Astrocyte (in vitro differentiated cells and primary cell): ENCODE measurements around the gene RFX4.

Experiments
- EZH2 ChIP-seq: IDR thresholded peaks from 2 replicates; pipeline ENCODE4 v1.6.1; 2012; ENCODE audit warnings: mild to moderate bottlenecking, low read length, inconsistent platforms; ENCODE audit not compliant: insufficient read depth
- TF ChIP-seq, protein P1 (sequence below): IDR thresholded peaks from 2 replicates; pipeline ENCODE4 v1.5.1; 2011; ENCODE audit warnings: low read depth, mild to moderate bottlenecking, inconsistent platforms, low read length, moderate library complexity; ENCODE audit not compliant: insufficient read depth

DNA sequence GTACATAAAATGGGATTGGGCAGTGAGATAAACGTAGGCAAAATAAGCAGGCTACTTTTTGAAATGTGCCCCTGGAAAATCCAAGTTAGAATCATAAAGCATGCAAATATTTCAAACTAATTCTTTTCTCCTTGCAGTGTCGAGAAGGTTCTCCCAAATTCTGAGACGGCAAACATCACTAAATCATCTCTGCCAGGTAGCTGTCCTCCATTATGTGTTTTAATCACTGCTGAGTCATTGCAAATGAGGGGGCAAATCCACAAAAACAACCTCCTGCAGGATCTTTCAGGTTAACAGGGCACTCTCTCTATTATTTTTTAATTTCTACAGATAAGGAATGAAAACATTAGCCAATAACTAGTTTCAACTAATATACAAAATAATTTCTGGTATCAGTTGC is 128.5 kb downstream of the RFX4 start:
- TF ChIP-seq, protein P1, sequence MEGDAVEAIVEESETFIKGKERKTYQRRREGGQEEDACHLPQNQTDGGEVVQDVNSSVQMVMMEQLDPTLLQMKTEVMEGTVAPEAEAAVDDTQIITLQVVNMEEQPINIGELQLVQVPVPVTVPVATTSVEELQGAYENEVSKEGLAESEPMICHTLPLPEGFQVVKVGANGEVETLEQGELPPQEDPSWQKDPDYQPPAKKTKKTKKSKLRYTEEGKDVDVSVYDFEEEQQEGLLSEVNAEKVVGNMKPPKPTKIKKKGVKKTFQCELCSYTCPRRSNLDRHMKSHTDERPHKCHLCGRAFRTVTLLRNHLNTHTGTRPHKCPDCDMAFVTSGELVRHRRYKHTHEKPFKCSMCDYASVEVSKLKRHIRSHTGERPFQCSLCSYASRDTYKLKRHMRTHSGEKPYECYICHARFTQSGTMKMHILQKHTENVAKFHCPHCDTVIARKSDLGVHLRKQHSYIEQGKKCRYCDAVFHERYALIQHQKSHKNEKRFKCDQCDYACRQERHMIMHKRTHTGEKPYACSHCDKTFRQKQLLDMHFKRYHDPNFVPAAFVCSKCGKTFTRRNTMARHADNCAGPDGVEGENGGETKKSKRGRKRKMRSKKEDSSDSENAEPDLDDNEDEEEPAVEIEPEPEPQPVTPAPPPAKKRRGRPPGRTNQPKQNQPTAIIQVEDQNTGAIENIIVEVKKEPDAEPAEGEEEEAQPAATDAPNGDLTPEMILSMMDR = no peak
- TF ChIP-seq EZH2 = no peak
